ENCODE data around the gene PWWP2A. TPM values are rescaled to one million over a fixed set of nuclear protein-coding genes. Genes with fewer than 3 reads are reported as not detected.

The PWWP2A gene
- total RNA-seq, 1 experiment from 2014 or later = 61.1 TPM

DNA sequence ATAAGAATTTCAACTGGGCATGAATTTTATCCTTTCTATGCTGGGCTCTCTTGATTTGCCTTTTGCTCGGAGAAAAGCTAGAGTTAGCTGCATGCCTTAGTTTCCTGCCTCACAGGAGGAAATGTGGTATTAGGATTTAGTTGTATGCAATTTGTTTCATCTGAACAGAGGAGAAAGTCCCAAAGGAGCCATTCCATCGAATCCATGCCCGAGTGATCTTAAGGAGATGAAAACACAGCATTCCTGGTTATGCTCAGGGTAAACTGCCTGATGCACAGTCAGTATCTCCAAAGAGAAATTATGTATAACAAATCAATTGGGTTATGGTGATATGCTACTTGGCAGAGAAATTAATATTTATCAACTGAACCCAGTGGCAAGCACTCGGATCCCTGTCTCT lies 59.2 kb downstream of the PWWP2A start (continued):
- TF ChIP-seq ATF2 (CRISPR knock-in tag; IDR thresholded peaks at IDR 0.05; ENCODE audit: borderline replicate concordance, low read depth) = no peak
- TF ChIP-seq PRDM15 (CRISPR knock-in tag; IDR thresholded peaks at IDR 0.05) = no peak
- no peak for TF ChIP-seq ATF6 (CRISPR knock-in tag; IDR thresholded peaks at IDR 0.05)
- TF ChIP-seq ELF4 (CRISPR knock-in tag; IDR thresholded peaks at IDR 0.05; ENCODE audit: low read depth) = no peak

DNA sequence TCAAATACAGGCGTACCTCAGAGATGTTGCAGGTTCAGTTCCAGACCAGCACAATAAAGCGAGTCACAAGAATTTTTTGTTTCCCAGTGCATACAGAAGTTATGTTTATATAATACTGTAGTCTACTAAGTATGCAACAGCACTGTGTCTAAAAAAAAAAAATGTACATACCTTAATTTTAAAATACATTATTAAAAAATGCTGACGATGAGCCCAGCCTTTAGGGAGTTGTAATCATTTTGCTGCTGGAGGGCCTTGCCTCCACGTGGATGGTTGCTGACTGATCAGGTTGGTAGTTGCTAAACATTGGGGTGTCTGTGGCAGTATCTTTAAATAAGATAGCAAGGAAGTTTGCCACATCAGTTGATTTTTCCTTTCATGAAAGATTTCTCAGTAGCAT lies 62.0 kb downstream of the PWWP2A start:
- no peaks in the 10 kb centered on the region for H3K9me3 Mint-ChIP-seq
- H3K36me3 Mint-ChIP-seq = peaks cover 54% of the 10 kb centered on the region
- ATAC-seq = no peak
- POLR2A ChIA-PET = no interaction called here
- CTCF ChIA-PET = no interaction called here
- H3K27me3 Mint-ChIP-seq (ENCODE audit: low read depth) = no peaks in the 10 kb centered on the region
- peaks cover 15% of the 10 kb centered on the region for H3K4me1 Mint-ChIP-seq
- no peak for TF ChIP-seq NFE2L1 (CRISPR knock-in tag; IDR thresholded peaks at IDR 0.05)
- TF ChIP-seq PRDM15 (CRISPR knock-in tag; IDR thresholded peaks at IDR 0.05) = no peak
- TF ChIP-seq, protein P1, sequence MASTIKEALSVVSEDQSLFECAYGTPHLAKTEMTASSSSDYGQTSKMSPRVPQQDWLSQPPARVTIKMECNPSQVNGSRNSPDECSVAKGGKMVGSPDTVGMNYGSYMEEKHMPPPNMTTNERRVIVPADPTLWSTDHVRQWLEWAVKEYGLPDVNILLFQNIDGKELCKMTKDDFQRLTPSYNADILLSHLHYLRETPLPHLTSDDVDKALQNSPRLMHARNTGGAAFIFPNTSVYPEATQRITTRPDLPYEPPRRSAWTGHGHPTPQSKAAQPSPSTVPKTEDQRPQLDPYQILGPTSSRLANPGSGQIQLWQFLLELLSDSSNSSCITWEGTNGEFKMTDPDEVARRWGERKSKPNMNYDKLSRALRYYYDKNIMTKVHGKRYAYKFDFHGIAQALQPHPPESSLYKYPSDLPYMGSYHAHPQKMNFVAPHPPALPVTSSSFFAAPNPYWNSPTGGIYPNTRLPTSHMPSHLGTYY (CRISPR knock-in tag; IDR thresholded peaks at IDR 0.05) = no peak
- TF ChIP-seq IRF2 (CRISPR knock-in tag; IDR thresholded peaks at IDR 0.05; ENCODE audit: borderline replicate concordance, low read depth) = no peak
- TF ChIP-seq EMX1 (CRISPR knock-in tag; IDR thresholded peaks at IDR 0.05) = no peak
- TF ChIP-seq, protein P2, sequence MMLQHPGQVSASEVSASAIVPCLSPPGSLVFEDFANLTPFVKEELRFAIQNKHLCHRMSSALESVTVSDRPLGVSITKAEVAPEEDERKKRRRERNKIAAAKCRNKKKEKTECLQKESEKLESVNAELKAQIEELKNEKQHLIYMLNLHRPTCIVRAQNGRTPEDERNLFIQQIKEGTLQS (CRISPR knock-in tag; conservative IDR thresholded peaks at IDR 0.05) = no peak
- TF ChIP-seq ZNF219 (CRISPR knock-in tag; IDR thresholded peaks at IDR 0.05; ENCODE audit: borderline replicate concordance) = no peak
- no peak for TF ChIP-seq FOXK1 (CRISPR knock-in tag; IDR thresholded peaks at IDR 0.05)
- no peak for TF ChIP-seq ZNF121 (CRISPR knock-in tag; IDR thresholded peaks at IDR 0.05)
- no peak for TF ChIP-seq E2F1 (CRISPR knock-in tag; IDR thresholded peaks at IDR 0.05)
- TF ChIP-seq, protein P3, sequence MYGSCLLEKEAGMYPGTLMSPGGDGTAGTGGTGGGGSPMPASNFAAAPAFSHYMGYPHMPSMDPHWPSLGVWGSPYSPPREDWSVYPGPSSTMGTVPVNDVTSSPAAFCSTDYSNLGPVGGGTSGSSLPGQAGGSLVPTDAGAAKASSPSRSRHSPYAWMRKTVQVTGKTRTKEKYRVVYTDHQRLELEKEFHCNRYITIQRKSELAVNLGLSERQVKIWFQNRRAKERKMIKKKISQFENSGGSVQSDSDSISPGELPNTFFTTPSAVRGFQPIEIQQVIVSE (CRISPR knock-in tag; IDR thresholded peaks at IDR 0.05; ENCODE audit: borderline replicate concordance) = no peak
- TF ChIP-seq RELA (CRISPR knock-in tag; IDR thresholded peaks at IDR 0.05; ENCODE audit: borderline replicate concordance) = no peak
- no peak for TF ChIP-seq ATF2 (CRISPR knock-in tag; IDR thresholded peaks at IDR 0.05; ENCODE audit: borderline replicate concordance, low read depth)
- TF ChIP-seq ZNF416 (CRISPR knock-in tag; IDR thresholded peaks at IDR 0.05) = no peak
- no peak for TF ChIP-seq JUN (CRISPR knock-in tag; IDR thresholded peaks at IDR 0.05)
- H3K4me3 Mint-ChIP-seq = no peak overlapping the region
- no peak overlapping the region for H3K27ac Mint-ChIP-seq
- no peak for DNase-seq (ENCODE audit: low spot score)

Data from WTC11 (cell line).